K562 (cell line): ENCODE results near the gene NR1D1. TPM values are rescaled to one million over a fixed set of nuclear protein-coding genes. Genes with fewer than 3 reads are reported as not detected.

Source experiments
- ARID1B ChIP-seq: fragments of 450-650 bp; IDR thresholded peaks from 2 replicates; pipeline ENCODE4 v1.6.1; 2016; ENCODE audit warnings: antibody characterized with exemption, mild to moderate bottlenecking, inconsistent platforms
- BCOR ChIP-seq: fragments of 450-650 bp; IDR thresholded peaks from 2 replicates; pipeline ENCODE4 v1.6.1; 2016
- CXXC5 ChIP-seq: fragments of 250-450 bp; sonication (Bioruptor Pico); IDR thresholded peaks from 2 replicates; pipeline ENCODE4 v1.8.0; 2022; ENCODE audit warnings: inconsistent platforms, mild to moderate bottlenecking, moderate library complexity
- FOXP1 ChIP-seq: sonication (generic); formaldehyde crosslinking; IDR thresholded peaks from 2 replicates; pipeline ENCODE4 v1.8.0; 2022; ENCODE audit warnings: mild to moderate bottlenecking, missing genetic modification reagents
- HIVEP1 ChIP-seq: fragments of 250-450 bp; sonication (Bioruptor Pico); IDR thresholded peaks from 2 replicates; pipeline ENCODE4 v1.4.0; 2020; ENCODE audit warnings: mild to moderate bottlenecking
- MXI1 ChIP-seq: IDR thresholded peaks from 2 replicates; pipeline ENCODE4 v1.6.1; 2011; ENCODE audit warnings: low read depth, mild to moderate bottlenecking, improper control_type of control experiment, low read length
- NEUROD1 ChIP-seq: fragments of 150-350 bp; IDR thresholded peaks from 2 replicates; pipeline ENCODE4 v1.6.1; 2014; ENCODE audit warnings: borderline replicate concordance, low read length, low read depth; ENCODE audit not compliant: partially characterized antibody
- POLR2AphosphoS5 ChIP-seq: IDR thresholded peaks from 2 replicates; pipeline ENCODE4 v1.6.1; 2011; ENCODE audit warnings: mild to moderate bottlenecking, low read depth, low read length, moderate library complexity; ENCODE audit not compliant: control insufficient read depth, insufficient read depth
- SMARCE1 ChIP-seq: fragments of 450-650 bp; IDR thresholded peaks from 2 replicates; pipeline ENCODE4 v1.7.1; 2016; ENCODE audit warnings: mild to moderate bottlenecking
- ZBTB5 ChIP-seq: fragments of 450-650 bp; IDR thresholded peaks from 2 replicates; pipeline ENCODE4 v1.6.1; 2017; ENCODE audit warnings: antibody characterized with exemption
- polyA plus RNA-seq, 8 experiments: library from polyadenylated mRNA; depleted of rRNA in 4 of 8; stranded (reverse) in 5 of 8; unstranded in 3 of 8; fragments of >200 nt; fragmentation: Nextera tagmentation in 2 of 8; fragmentation: Illumina TruSeq in 1 of 8; extraction: Ambion mirVana in 2 of 8; extraction: Trizol in 1 of 8; gene quantifications; 2 replicates each; pipeline versions ENCODE4 v1.2.1 to v1.2.3, GENCODE V29; 2011 to 2014; ENCODE audit warnings: inconsistent platforms in 1 of 8, missing spikeins in 1 of 8
- total RNA-seq, 7 experiments: library from RNA; depleted of rRNA in 6 of 7; stranded (reverse); fragments of >200 nt in 6 of 7; fragmentation: Illumina TruSeq in 2 of 7; extraction: Trizol in 2 of 7; gene quantifications; 2 replicates each; pipeline versions ENCODE4 v1.2.1 to v1.2.3, GENCODE V29; 2011 to 2021; ENCODE audit warnings: low replicate concordance in 1 of 7
- TF ChIP-seq, protein P1 (sequence below), 2 experiments: fragments of 450-650 bp; IDR thresholded peaks; 2 replicates each; pipeline ENCODE4 v1.6.1; 2016; ENCODE audit warnings: mild to moderate bottlenecking in 2 of 2, borderline replicate concordance in 1 of 2, low read depth in 1 of 2, moderate library complexity in 1 of 2
- TF ChIP-seq, protein P2 (sequence below): fragments of 450-650 bp; IDR thresholded peaks from 2 replicates; pipeline ENCODE4 v1.7.0; 2016; ENCODE audit warnings: borderline replicate concordance
- TF ChIP-seq, protein P3 (sequence below): sonication (generic); IDR thresholded peaks from 2 replicates; pipeline ENCODE4 v1.6.1; 2016

NR1D1 gene
- total and polyA plus RNA-seq, 9 of the 15 experiments (the other 6 are each of a cell fraction or from before 2014, with no cell fraction given), result 0.25 to 7.7 (median 0.65) TPM

GRCh38 chr17:40098846-40099618, 1.4 kb downstream of the NR1D1 start (continued):
- TF ChIP-seq, protein P1, sequence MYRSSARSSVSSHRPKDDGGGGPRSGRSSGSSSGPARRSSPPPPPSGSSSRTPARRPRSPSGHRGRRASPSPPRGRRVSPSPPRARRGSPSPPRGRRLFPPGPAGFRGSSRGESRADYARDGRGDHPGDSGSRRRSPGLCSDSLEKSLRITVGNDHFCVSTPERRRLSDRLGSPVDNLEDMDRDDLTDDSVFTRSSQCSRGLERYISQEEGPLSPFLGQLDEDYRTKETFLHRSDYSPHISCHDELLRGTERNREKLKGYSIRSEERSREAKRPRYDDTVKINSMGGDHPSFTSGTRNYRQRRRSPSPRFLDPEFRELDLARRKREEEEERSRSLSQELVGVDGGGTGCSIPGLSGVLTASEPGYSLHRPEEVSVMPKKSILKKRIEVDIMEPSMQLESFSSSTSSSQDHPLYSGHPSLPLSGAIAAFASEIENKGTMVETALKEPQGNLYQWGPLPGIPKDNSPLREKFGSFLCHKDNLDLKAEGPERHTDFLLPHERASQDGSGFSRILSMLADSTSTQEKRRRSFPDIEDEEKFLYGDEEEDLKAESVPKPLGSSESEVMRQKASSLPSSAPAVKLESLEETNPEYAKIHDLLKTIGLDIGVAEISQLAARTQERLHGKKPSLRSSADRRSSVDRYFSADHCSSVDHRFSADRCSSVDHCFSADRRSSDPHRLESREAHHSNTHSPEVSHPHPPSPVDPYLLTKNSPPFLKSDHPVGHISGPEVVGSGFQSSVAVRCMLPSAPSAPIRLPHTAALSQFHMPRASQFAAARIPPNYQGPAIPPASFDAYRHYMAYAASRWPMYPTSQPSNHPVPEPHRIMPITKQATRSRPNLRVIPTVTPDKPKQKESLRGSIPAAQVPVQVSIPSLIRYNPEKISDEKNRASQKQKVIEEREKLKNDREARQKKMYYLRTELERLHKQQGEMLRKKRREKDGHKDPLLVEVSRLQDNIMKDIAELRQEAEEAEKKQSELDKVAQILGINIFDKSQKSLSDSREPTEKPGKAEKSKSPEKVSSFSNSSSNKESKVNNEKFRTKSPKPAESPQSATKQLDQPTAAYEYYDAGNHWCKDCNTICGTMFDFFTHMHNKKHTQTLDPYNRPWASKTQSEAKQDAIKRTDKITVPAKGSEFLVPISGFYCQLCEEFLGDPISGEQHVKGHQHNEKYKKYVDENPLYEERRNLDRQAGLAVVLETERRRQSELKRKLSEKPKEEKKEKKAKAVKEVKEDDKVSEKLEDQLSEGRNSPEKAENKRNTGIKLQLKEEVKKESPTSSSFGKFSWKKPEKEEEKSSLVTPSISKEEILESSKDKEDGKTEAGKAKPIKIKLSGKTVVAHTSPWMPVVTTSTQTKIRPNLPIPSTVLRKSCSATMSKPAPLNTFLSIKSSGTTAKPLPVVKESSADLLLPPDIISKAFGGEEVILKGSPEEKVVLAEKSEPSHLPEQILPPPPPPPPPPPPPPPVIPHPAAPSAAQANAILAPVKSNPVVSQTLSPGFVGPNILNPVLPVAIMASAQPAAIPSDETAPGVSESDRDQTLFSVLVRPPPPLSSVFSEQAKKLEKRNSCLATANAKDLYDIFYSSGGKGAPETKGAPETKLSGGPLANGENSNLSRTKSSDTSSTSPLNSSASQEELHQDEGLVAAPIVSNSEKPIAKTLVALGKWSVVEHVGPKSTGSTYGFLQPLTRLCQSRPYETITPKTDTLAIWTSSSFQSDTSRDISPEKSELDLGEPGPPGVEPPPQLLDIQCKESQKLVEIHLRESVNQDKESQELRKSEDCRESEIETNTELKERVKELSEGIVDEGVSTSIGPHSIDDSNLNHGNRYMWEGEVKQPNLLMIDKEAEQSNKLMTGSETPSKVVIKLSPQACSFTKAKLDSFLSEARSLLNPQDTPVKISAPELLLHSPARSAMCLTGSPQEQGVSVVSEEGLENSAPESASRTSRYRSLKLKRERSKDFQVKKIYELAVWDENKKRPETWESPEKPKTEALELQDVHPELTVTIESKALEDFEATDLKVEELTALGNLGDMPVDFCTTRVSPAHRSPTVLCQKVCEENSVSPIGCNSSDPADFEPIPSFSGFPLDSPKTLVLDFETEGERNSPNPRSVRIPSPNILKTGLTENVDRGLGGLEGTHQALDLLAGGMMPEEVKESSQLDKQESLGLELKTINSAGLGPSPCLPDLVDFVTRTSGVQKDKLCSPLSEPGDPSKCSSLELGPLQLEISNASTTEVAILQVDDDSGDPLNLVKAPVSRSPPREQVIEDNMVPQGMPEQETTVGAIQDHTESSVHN (IDR thresholded peaks at IDR 0.05; ENCODE audit: borderline replicate concordance in 1 of 2, low read depth in 1 of 2), result 0 out of 4 replicates have a peak, but pooled peaks of 1 of the 2 experiments have one; percentile 55
- TF ChIP-seq MXI1, result peak; percentile 98
- peak; percentile 79 for TF ChIP-seq ARID1B
- TF ChIP-seq POLR2AphosphoS5, result 0 out of 2 replicates have a peak, but pooled peaks have one; percentile 28
- peak; percentile 95 for TF ChIP-seq CXXC5 (CRISPR knock-in tag)
- TF ChIP-seq NEUROD1, result peak; percentile 29
- TF ChIP-seq HIVEP1 (CRISPR knock-in tag), result 0 out of 2 replicates have a peak, but pooled peaks have one; percentile 4
- TF ChIP-seq, protein P2, sequence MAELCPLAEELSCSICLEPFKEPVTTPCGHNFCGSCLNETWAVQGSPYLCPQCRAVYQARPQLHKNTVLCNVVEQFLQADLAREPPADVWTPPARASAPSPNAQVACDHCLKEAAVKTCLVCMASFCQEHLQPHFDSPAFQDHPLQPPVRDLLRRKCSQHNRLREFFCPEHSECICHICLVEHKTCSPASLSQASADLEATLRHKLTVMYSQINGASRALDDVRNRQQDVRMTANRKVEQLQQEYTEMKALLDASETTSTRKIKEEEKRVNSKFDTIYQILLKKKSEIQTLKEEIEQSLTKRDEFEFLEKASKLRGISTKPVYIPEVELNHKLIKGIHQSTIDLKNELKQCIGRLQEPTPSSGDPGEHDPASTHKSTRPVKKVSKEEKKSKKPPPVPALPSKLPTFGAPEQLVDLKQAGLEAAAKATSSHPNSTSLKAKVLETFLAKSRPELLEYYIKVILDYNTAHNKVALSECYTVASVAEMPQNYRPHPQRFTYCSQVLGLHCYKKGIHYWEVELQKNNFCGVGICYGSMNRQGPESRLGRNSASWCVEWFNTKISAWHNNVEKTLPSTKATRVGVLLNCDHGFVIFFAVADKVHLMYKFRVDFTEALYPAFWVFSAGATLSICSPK, result peak; percentile 88; the same call in 1 of the 2 replicates
- TF ChIP-seq BCOR, result peak; percentile 67; the same call in 1 of the 2 replicates
- TF ChIP-seq, protein P3, sequence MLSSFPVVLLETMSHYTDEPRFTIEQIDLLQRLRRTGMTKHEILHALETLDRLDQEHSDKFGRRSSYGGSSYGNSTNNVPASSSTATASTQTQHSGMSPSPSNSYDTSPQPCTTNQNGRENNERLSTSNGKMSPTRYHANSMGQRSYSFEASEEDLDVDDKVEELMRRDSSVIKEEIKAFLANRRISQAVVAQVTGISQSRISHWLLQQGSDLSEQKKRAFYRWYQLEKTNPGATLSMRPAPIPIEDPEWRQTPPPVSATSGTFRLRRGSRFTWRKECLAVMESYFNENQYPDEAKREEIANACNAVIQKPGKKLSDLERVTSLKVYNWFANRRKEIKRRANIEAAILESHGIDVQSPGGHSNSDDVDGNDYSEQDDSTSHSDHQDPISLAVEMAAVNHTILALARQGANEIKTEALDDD, result 0 out of 2 replicates have a peak, but pooled peaks have one; percentile 20
- TF ChIP-seq FOXP1 (CRISPR knock-in tag), result peak; percentile 80; the same call in 1 of the 2 replicates
- TF ChIP-seq ZBTB5, result 0 out of 2 replicates have a peak, but pooled peaks have one; percentile 50
- TF ChIP-seq SMARCE1, result peak; percentile 83
